HG02798 (cell line): ENCODE results near the gene CPD.
A peak's percentile ranks its signal among the peaks of the same experiment; 100 is the strongest.
"Not testable (repeated sequence)": the region's sequence is repeated elsewhere in the genome, so short reads cannot be mapped to it uniquely, and the experiment has no call there.

Source experiments
- ATAC-seq: cut with Tn5 transposase; IDR thresholded peaks from one replicate; pipeline ENCODE4 v1.9.1; 2021; ENCODE audit warnings: mild to moderate bottlenecking; ENCODE audit not compliant: unreplicated experiment, poor library complexity

Gene CPD

DNA sequence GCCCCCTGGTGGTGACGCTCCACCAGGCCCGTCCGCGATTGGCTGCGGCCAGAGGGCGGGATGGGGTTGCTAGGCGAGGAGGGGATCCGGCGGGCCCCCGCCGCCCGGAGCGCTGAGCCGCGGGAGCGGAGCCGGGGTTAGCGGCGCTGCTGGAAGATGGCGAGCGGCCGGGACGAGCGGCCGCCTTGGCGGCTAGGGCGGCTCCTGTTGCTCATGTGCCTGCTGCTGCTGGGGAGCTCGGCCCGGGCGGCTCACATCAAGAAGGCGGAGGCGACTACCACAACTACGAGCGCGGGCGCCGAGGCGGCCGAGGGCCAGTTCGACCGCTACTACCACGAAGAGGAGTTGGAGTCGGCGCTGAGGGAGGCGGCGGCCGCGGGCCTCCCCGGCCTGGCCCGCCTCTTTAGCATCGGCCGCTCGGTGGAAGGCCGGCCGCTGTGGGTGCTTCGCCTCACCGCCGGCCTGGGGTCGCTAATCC is at the start of gene CPD:
TSS of gene CPD (plus strand) at position 103 of the 478 bp plus-strand sequence. CDS start at position 157, 54 bp downstream.
- ATAC-seq, result peak; percentile 90

- peak; percentile 68 for ATAC-seq
Measured at GRCh38 chr17:30332057-30332542, 46.6 kb upstream of the CPD start.

DNA sequence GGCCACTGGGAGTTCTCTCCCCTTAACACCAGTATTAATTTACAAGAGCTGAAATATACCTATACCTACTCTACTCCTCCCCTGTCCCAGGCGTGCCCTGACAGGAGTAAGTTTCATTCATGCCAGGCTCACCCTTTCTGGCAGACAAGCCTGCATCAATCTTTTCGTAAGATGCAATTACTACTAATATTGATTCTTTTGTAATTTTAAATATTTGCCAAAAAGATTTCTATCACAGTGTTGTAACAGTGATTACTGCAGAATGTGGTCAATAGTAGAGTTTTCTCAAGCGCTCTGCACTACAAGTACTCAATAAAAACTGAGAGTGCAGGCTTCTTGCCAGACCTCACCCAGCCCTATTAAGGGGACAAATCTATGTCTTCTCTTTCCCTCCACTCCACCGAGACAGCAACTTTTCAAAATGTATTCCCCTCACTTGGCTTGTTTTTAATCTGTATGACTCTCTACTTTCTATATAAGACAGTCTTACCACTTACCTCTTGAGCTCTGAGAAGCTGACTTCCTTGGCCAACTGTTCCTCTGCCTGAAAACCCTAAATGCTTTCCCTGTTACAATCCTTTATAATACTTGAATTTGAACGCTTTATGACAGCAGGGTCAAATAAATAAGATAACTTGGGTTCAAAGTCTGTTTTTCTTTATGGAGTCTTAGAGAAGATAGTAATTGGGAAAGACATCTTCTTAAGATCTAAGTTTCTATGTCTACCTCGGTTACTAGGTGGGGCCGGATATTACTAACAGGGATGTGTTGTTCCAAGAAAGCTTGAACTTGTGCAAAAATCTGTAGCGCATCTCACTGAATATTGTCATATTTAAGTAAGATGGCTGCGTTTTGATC is 45.0 kb upstream of the CPD start, which contains the start of gene TMIGD1:
TSS of gene TMIGD1 (minus strand) at position 555 of the 858 bp plus-strand sequence. CDS start 1,924 bp downstream, outside the sequence.
- no peak for ATAC-seq

- no peak for ATAC-seq
Measured at GRCh38 chr17:30334421-30334820, 44.3 kb upstream of the CPD start.

GRCh38 chr17:30336369-30337171 is 42.2 kb upstream of the CPD start:
- ATAC-seq, result no peak

GRCh38 chr17:30337393-30337999 is 41.2 kb upstream of the CPD start:
- ATAC-seq, result no peak

DNA sequence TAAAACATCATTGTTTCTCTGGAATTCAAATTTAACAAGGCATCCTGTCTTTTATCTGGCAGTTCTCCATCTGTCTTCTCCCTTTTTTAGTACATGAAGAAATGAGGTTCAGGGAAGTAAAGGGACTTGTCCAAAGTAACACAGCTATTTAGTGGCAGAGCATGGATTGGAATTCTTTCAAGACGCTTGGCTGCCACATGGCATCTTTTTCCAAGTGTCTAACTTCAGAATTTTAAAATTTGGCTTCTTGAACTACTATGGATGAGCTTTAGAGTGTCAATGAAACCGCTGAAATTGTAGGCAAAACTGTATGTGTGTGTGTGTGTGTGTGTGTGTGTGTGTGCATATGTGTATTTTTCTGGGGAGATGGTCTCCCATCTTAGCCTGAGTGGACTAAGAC is 39.6 kb upstream of the CPD start:
- no peak for ATAC-seq

- no peak for ATAC-seq
Measured at GRCh38 chr17:30340801-30341356, 37.8 kb upstream of the CPD start.

GRCh38 chr17:30341703-30342249 is 37.0 kb upstream of the CPD start:
- ATAC-seq, result no peak

- ATAC-seq, result not testable (repeated sequence)
Measured at GRCh38 chr17:30343244-30343643, 35.5 kb upstream of the CPD start.

DNA sequence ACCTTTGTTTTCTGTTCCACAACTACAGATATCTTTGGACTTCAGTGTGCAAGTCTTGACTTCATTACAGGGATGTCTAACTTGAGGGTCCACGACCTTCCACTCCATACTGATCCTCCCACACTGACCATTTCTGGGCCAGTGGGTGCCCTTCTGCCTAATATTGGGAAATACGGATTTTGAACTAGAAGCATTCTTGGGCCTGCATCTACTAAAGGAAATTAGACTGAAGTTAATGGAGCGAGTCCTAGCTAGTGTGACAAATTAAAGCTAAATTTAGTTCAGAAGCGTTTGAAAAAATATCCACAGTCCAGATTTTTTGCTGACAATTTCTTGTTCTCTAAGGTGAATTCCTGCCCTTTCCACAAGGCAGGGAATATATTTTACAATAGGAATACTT is 34.9 kb upstream of the CPD start:
- no peak for ATAC-seq

DNA sequence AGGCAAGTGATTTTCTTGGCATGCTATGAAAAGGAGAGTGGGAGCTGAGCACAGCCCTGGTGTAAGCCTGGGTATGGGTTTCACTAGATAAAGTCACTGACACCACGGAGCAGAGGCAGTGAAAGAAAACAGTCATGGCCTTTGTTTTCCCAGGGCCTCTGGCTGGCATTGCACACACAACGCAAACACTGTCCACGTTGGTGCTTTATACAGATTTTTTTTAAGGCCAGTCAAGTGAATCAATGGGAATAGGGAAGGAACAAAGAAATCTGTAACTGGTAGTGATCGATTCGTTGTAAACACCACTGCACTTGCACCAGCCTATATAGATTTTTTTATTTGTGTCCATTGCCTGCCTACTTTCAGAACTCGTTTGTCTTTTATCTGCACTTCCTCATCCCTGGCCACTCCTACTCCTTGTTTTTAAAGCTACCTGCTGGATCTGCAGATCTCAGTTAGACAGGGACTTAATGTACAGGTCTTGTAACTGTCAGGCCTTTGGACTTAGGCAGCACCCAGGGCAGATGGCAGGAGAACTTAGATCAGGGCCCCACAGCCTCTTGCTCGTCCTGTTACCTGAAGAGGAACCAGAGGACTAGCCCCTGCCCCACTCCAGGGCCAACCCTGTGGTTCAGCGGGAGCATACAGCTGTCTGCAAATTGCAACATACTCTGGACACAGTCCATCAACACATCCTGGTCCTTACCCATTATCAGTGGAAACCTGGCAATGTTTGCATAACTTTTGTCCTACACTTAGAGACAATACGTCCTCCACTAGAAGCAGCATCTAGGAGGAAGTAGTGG is 34.2 kb upstream of the CPD start:
- ATAC-seq, result no peak

DNA sequence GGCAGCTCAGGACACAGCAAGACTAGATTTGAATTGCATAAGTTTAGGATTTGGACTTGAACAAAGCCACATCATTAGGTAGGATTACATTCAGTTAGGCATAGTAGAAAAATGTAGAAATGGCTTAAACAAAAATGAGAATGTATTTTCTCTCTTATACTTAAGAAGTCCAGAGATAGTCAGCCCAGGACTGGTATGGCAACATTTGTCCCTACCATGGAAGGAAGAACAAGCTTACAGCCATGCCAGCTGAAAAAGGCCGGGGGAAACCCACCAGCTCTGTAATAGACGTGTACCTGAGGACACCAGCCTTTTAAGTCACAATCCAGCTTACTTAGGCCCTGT is 33.7 kb upstream of the CPD start:
- no peak for ATAC-seq

- no peak for ATAC-seq
Measured at GRCh38 chr17:30345527-30346075, 33.1 kb upstream of the CPD start.

DNA sequence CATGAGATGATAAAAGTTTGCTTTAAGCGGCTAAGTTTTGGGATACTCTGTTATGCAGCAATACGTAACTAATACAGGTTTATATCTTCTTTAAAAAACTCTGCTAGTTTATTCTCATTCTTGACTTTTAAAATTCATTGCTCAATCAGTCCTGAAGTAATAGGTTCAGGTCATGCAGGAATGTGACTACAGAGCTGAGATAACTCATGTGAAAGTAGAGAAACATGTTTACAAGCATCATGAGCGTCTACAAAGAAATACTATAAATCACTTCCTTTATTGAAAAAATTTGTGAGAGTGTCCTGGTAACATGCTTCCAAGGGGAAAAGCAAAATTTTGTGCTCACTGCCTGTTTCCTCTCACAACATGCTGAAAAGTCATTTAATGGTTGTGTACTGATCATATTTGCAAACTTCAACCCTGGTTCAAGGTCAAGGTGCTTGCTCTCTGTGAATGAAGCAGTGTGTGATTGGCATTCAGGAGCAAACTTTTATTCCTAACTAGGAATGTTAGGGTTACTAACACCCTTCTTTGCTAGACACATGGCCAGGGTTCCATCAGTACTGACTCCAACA is 32.4 kb upstream of the CPD start:
- no peak for ATAC-seq

GRCh38 chr17:30347488-30347887 is 31.2 kb upstream of the CPD start:
- no peak for ATAC-seq

DNA sequence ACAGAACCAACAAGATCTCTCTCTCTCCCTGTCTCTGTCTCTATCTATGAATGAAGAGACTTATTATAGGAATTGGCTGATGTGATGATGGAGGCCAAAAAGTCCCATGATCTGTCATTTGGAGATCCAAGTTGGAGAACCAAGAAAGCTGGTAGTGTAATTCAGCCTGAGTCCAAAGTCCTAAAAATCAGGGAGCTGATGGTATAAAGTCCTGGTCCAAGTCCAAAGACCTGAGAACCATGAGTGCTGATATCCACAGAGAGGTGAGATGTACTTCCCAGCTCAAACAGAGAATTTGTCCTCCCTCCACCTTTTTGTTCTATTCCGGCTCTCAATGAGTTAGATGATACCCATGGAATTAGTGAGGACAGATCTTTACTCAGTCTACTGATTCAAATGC is 29.5 kb upstream of the CPD start:
- ATAC-seq, result no peak

- not testable (repeated sequence) for ATAC-seq
Measured at GRCh38 chr17:30351263-30351662, 27.5 kb upstream of the CPD start.

GRCh38 chr17:30351735-30352134 is 27.0 kb upstream of the CPD start:
- ATAC-seq, result no peak
